HepG2 (cell line): ENCODE results near the gene MMS19. TPM values are rescaled to one million over a fixed set of nuclear protein-coding genes. Genes with fewer than 3 reads are reported as not detected.

Source experiments
- RBM39 ChIP-seq: fragments of 200-400 bp; formaldehyde crosslinking; IDR thresholded peaks from one replicate; pipeline ENCODE4 v1.6.1; 2018; ENCODE audit warnings: antibody characterized with exemption, mild to moderate bottlenecking, low read depth, low read length; ENCODE audit not compliant: poor library complexity, severe bottlenecking
- SSRP1 ChIP-seq: IDR thresholded peaks from 2 replicates; pipeline ENCODE4 v1.6.1; 2016; ENCODE audit warnings: control low read depth
- YY1 ChIP-seq: IDR thresholded peaks from 2 replicates; pipeline ENCODE4 v1.6.1; 2011; ENCODE audit warnings: low read length, low read depth, moderate library complexity, mild to moderate bottlenecking; ENCODE audit not compliant: insufficient read depth, insufficient replicate concordance
- ZNF20 ChIP-seq: sonication (generic); formaldehyde crosslinking; IDR thresholded peaks from 2 replicates; pipeline ENCODE4 v1.4.0; 2020; ENCODE audit warnings: mild to moderate bottlenecking, moderate library complexity, missing genetic modification reagents
- polyA plus RNA-seq, 8 experiments: library from polyadenylated mRNA; depleted of rRNA in 3 of 8; stranded (reverse) in 7 of 8; unstranded in 1 of 8; fragments of >200 nt; fragmentation: Illumina TruSeq in 4 of 8; extraction: Trizol in 4 of 8; gene quantifications; 2 replicates each; pipeline versions ENCODE4 v1.2.1 to v1.2.3, GENCODE V29; 2011 to 2016; ENCODE audit warnings: low read depth in 4 of 8, missing spikeins in 1 of 8, mixed read lengths in 1 of 8; ENCODE audit not compliant: insufficient read depth in 1 of 8
- total RNA-seq, 5 experiments: library from RNA; depleted of rRNA; stranded (reverse); fragments of >200 nt; fragmentation: Illumina TruSeq; extraction: Trizol; gene quantifications; 2 replicates each; pipeline ENCODE4 v1.2.3, GENCODE V29; 2016; ENCODE audit warnings: low read depth in 1 of 5
- TF ChIP-seq, protein P1 (sequence below): sonication (generic); formaldehyde crosslinking; IDR thresholded peaks from 2 replicates; pipeline ENCODE4 v1.4.0; 2020; ENCODE audit warnings: missing genetic modification reagents
- TF ChIP-seq, protein P2 (sequence below): sonication (generic); formaldehyde crosslinking; IDR thresholded peaks from 2 replicates; pipeline ENCODE4 v1.9.0; 2021; ENCODE audit warnings: missing genetic modification reagents, mild to moderate bottlenecking, borderline replicate concordance
- TF ChIP-seq, protein P3 (sequence below): sonication (generic); formaldehyde crosslinking; IDR thresholded peaks from 2 replicates; pipeline ENCODE4 v1.5.1; 2020; ENCODE audit warnings: mild to moderate bottlenecking, missing genetic modification reagents, moderate library complexity
- TF ChIP-seq, protein P4 (sequence below): sonication (generic); formaldehyde crosslinking; IDR thresholded peaks from 2 replicates; pipeline ENCODE4 v1.4.0; 2020; ENCODE audit warnings: missing genetic modification reagents, borderline replicate concordance

The MMS19 gene
- total and polyA plus RNA-seq, 2 of the 13 experiments (the other 11 are each of a cell fraction or from before 2014, with no cell fraction given) = 76.4 to 107 TPM

DNA sequence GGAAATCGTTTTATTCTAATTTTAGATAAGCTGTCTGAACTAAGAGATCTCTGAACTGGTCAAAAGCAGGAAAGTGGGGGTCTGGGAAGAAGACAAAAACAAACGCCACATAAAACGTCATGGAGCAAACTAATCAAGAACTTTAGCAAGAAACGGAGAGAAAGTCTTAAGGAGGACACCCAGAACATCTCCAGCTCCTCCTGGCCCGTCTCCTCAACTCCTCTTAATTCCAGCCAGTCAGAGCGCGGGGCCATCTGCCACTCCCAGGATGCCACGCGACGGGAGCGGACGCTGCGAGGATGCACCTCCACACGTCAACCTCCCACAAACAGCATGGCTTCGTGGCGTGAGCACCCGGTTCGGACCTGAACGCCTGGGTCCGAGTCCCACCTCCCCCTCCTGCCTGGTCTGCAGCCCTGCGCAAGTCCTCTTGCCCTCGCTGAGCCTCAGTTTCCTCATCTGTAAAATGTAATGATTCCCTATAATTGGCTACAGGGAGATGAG is 598 bp downstream of the MMS19 start (continued):
- TF ChIP-seq, protein P1, sequence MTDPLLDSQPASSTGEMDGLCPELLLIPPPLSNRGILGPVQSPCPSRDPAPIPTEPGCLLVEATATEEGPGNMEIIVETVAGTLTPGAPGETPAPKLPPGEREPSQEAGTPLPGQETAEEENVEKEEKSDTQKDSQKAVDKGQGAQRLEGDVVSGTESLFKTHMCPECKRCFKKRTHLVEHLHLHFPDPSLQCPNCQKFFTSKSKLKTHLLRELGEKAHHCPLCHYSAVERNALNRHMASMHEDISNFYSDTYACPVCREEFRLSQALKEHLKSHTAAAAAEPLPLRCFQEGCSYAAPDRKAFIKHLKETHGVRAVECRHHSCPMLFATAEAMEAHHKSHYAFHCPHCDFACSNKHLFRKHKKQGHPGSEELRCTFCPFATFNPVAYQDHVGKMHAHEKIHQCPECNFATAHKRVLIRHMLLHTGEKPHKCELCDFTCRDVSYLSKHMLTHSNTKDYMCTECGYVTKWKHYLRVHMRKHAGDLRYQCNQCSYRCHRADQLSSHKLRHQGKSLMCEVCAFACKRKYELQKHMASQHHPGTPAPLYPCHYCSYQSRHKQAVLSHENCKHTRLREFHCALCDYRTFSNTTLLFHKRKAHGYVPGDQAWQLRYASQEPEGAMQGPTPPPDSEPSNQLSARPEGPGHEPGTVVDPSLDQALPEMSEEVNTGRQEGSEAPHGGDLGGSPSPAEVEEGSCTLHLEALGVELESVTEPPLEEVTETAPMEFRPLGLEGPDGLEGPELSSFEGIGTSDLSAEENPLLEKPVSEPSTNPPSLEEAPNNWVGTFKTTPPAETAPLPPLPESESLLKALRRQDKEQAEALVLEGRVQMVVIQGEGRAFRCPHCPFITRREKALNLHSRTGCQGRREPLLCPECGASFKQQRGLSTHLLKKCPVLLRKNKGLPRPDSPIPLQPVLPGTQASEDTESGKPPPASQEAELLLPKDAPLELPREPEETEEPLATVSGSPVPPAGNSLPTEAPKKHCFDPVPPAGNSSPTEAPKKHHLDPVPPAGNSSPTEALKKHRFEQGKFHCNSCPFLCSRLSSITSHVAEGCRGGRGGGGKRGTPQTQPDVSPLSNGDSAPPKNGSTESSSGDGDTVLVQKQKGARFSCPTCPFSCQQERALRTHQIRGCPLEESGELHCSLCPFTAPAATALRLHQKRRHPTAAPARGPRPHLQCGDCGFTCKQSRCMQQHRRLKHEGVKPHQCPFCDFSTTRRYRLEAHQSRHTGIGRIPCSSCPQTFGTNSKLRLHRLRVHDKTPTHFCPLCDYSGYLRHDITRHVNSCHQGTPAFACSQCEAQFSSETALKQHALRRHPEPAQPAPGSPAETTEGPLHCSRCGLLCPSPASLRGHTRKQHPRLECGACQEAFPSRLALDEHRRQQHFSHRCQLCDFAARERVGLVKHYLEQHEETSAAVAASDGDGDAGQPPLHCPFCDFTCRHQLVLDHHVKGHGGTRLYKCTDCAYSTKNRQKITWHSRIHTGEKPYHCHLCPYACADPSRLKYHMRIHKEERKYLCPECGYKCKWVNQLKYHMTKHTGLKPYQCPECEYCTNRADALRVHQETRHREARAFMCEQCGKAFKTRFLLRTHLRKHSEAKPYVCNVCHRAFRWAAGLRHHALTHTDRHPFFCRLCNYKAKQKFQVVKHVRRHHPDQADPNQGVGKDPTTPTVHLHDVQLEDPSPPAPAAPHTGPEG = no peak
- TF ChIP-seq, protein P2, sequence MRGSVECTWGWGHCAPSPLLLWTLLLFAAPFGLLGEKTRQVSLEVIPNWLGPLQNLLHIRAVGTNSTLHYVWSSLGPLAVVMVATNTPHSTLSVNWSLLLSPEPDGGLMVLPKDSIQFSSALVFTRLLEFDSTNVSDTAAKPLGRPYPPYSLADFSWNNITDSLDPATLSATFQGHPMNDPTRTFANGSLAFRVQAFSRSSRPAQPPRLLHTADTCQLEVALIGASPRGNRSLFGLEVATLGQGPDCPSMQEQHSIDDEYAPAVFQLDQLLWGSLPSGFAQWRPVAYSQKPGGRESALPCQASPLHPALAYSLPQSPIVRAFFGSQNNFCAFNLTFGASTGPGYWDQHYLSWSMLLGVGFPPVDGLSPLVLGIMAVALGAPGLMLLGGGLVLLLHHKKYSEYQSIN (CRISPR knock-in tag) = no peak
- TF ChIP-seq YY1 = peak; percentile 69
- TF ChIP-seq, protein P3, sequence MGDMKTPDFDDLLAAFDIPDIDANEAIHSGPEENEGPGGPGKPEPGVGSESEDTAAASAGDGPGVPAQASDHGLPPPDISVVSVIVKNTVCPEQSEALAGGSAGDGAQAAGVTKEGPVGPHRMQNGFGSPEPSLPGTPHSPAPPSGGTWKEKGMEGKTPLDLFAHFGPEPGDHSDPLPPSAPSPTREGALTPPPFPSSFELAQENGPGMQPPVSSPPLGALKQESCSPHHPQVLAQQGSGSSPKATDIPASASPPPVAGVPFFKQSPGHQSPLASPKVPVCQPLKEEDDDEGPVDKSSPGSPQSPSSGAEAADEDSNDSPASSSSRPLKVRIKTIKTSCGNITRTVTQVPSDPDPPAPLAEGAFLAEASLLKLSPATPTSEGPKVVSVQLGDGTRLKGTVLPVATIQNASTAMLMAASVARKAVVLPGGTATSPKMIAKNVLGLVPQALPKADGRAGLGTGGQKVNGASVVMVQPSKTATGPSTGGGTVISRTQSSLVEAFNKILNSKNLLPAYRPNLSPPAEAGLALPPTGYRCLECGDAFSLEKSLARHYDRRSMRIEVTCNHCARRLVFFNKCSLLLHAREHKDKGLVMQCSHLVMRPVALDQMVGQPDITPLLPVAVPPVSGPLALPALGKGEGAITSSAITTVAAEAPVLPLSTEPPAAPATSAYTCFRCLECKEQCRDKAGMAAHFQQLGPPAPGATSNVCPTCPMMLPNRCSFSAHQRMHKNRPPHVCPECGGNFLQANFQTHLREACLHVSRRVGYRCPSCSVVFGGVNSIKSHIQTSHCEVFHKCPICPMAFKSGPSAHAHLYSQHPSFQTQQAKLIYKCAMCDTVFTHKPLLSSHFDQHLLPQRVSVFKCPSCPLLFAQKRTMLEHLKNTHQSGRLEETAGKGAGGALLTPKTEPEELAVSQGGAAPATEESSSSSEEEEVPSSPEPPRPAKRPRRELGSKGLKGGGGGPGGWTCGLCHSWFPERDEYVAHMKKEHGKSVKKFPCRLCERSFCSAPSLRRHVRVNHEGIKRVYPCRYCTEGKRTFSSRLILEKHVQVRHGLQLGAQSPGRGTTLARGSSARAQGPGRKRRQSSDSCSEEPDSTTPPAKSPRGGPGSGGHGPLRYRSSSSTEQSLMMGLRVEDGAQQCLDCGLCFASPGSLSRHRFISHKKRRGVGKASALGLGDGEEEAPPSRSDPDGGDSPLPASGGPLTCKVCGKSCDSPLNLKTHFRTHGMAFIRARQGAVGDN = peak; percentile 96
- no peak for TF ChIP-seq RBM39
- no peak; the same call in 1 of the 2 replicates for TF ChIP-seq ZNF20 (CRISPR knock-in tag)
- TF ChIP-seq, protein P4, sequence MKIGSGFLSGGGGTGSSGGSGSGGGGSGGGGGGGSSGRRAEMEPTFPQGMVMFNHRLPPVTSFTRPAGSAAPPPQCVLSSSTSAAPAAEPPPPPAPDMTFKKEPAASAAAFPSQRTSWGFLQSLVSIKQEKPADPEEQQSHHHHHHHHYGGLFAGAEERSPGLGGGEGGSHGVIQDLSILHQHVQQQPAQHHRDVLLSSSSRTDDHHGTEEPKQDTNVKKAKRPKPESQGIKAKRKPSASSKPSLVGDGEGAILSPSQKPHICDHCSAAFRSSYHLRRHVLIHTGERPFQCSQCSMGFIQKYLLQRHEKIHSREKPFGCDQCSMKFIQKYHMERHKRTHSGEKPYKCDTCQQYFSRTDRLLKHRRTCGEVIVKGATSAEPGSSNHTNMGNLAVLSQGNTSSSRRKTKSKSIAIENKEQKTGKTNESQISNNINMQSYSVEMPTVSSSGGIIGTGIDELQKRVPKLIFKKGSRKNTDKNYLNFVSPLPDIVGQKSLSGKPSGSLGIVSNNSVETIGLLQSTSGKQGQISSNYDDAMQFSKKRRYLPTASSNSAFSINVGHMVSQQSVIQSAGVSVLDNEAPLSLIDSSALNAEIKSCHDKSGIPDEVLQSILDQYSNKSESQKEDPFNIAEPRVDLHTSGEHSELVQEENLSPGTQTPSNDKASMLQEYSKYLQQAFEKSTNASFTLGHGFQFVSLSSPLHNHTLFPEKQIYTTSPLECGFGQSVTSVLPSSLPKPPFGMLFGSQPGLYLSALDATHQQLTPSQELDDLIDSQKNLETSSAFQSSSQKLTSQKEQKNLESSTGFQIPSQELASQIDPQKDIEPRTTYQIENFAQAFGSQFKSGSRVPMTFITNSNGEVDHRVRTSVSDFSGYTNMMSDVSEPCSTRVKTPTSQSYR (CRISPR knock-in tag) = no peak
- no peak for TF ChIP-seq SSRP1 (CRISPR knock-in tag)
